ENCODE data around the gene VSTM4.

DNA sequence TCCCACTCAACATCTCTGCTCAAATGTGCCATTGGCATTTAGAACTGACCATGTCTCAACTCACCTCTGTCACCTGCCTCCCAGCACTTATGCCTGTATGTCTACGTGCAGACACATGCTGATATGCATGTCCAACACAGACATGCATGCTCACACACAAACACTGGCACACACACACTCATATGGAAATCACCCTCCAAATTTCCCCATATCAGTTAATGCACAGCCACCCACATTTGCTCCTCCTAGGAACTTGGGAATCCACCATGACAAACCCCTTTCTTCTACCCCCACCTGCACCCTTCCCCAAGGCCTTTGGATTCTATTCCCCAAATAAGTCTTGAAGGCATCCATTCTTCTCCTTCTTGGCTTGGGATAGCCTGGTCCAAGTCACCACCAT, 14.1 kb upstream of the VSTM4 start:
- TF ChIP-seq POLR2A (IDR thresholded peaks at IDR 0.05), result no peak
- TF ChIP-seq, protein P1, sequence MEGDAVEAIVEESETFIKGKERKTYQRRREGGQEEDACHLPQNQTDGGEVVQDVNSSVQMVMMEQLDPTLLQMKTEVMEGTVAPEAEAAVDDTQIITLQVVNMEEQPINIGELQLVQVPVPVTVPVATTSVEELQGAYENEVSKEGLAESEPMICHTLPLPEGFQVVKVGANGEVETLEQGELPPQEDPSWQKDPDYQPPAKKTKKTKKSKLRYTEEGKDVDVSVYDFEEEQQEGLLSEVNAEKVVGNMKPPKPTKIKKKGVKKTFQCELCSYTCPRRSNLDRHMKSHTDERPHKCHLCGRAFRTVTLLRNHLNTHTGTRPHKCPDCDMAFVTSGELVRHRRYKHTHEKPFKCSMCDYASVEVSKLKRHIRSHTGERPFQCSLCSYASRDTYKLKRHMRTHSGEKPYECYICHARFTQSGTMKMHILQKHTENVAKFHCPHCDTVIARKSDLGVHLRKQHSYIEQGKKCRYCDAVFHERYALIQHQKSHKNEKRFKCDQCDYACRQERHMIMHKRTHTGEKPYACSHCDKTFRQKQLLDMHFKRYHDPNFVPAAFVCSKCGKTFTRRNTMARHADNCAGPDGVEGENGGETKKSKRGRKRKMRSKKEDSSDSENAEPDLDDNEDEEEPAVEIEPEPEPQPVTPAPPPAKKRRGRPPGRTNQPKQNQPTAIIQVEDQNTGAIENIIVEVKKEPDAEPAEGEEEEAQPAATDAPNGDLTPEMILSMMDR (IDR thresholded peaks at IDR 0.05), result no peak

All from adrenal gland (tissue), 5 donors.